ENCODE measurements around the gene ARPC1B.

ARPC1B gene

DNA sequence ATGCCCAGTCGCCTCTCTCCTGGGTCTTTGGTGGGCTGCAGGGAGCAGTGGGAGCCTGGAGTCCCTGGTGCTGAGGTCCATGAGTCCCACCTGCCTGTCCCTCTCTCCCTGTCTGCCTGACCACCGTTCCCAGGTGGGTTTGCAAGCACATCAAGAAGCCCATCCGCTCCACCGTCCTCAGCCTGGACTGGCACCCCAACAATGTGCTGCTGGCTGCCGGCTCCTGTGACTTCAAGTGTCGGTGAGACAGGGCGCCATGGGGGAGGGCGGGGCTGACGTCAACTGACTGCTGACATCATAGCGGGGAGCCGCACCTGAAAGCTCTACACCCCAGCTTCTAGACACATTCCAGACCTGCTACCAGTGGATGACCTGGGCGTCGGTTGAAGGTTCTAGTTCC, 15.2 kb downstream of the ARPC1B start:
- no peaks in the 10 kb centered on the region for H4K20me1 ChIP-seq (ENCODE audit: insufficient read depth, low read length, poor library complexity, severe bottlenecking)

DNA sequence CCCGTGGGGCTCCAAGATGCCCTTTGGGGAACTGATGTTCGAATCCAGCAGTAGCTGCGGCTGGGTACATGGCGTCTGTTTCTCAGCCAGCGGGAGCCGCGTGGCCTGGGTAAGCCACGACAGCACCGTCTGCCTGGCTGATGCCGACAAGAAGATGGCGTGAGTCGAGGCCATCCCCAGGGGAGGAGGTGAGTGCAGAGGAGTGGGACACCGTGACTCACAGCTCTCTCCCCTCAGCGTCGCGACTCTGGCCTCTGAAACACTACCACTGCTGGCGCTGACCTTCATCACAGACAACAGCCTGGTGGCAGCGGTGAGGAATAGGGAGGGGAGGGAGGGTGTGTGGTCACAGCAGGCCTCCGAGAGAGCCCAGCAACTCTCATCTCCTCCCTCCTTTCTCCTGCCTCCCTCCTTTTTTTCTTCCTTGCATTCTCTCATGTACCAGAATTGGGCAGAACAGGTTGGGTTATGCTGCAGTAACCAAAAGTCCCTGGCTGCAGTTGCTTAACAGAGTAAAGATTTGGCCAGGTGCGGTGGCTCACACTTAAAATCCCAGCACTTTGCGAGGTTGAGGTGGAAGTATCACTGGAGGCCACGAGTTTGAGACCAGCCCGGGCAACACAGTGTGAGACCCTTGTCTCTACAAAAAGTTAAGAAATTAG, 16.5 kb downstream of the ARPC1B start:
- Histone ChIP-seq H3K9ac (ENCODE audit: low read depth, low read length, poor library complexity, severe bottlenecking) (no peak overlapping the region), H3K79me2 (ENCODE audit: insufficient read depth, low read length) (no peaks in the 10 kb centered on the region), H3K4me2 (ENCODE audit: low read depth, low read length, poor library complexity, severe bottlenecking) (no peak overlapping the region), H3K27me3 (ENCODE audit: insufficient read depth, low read length, poor library complexity, severe bottlenecking) (no peaks in the 10 kb centered on the region), H3K4me1 (ENCODE audit: insufficient read depth, low read length, poor library complexity, severe bottlenecking) (no peaks in the 10 kb centered on the region), H2AFZ (ENCODE audit: low read length) (no peak overlapping the region), H3K9me3 (ENCODE audit: insufficient read depth, low read depth, low read length) (no peaks in the 10 kb centered on the region), H3K9me2 (replicated peaks; ENCODE audit: low read depth, low read length) (no peaks in the 10 kb centered on the region), H3F3A (ENCODE audit: low read depth) (no peaks in the 10 kb centered on the region), H4K20me1 (ENCODE audit: insufficient read depth, low read length, poor library complexity, severe bottlenecking) (no peaks in the 10 kb centered on the region), H3K4me3 (ENCODE audit: low read length, poor library complexity, severe bottlenecking) (no peak overlapping the region), H3K36me3 (ENCODE audit: insufficient read depth, low read length) (peaks cover 69% of the 10 kb centered on the region; the same call in 1 of the 2 replicates)
- TF ChIP-seq EZH2phosphoT487 (IDR thresholded peaks at IDR 0.05; ENCODE audit: borderline replicate concordance) = no peak
- TF ChIP-seq, protein P1, sequence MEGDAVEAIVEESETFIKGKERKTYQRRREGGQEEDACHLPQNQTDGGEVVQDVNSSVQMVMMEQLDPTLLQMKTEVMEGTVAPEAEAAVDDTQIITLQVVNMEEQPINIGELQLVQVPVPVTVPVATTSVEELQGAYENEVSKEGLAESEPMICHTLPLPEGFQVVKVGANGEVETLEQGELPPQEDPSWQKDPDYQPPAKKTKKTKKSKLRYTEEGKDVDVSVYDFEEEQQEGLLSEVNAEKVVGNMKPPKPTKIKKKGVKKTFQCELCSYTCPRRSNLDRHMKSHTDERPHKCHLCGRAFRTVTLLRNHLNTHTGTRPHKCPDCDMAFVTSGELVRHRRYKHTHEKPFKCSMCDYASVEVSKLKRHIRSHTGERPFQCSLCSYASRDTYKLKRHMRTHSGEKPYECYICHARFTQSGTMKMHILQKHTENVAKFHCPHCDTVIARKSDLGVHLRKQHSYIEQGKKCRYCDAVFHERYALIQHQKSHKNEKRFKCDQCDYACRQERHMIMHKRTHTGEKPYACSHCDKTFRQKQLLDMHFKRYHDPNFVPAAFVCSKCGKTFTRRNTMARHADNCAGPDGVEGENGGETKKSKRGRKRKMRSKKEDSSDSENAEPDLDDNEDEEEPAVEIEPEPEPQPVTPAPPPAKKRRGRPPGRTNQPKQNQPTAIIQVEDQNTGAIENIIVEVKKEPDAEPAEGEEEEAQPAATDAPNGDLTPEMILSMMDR (conservative IDR thresholded peaks at IDR 0.05; ENCODE audit: low read length) = no peak

More for the DNA sequence above, 15.2 kb downstream of the ARPC1B start:
- Histone ChIP-seq H3K4me1 (ENCODE audit: insufficient read depth, low read length, poor library complexity, severe bottlenecking) (no peaks in the 10 kb centered on the region), H3K79me2 (ENCODE audit: insufficient read depth, low read length) (no peaks in the 10 kb centered on the region), H3K9ac (ENCODE audit: low read depth, low read length, poor library complexity, severe bottlenecking) (no peak overlapping the region), H3K9me3 (ENCODE audit: insufficient read depth, low read depth, low read length) (no peaks in the 10 kb centered on the region), H3F3A (ENCODE audit: low read depth) (no peaks in the 10 kb centered on the region), H3K27me3 (ENCODE audit: insufficient read depth, low read length, poor library complexity, severe bottlenecking) (no peaks in the 10 kb centered on the region), H3K9me2 (replicated peaks; ENCODE audit: low read depth, low read length) (no peaks in the 10 kb centered on the region), H3K4me2 (ENCODE audit: low read depth, low read length, poor library complexity, severe bottlenecking) (no peak overlapping the region), H3K4me3 (ENCODE audit: low read length, poor library complexity, severe bottlenecking) (no peak overlapping the region), H3K36me3 (ENCODE audit: insufficient read depth, low read length) (peaks cover 60% of the 10 kb centered on the region; the same call in 1 of the 2 replicates), H2AFZ (ENCODE audit: low read length) (no peak overlapping the region)
- TF ChIP-seq, protein P1 (conservative IDR thresholded peaks at IDR 0.05; ENCODE audit: low read length) = no peak
- no peak for TF ChIP-seq EZH2phosphoT487 (IDR thresholded peaks at IDR 0.05; ENCODE audit: borderline replicate concordance)

DNA sequence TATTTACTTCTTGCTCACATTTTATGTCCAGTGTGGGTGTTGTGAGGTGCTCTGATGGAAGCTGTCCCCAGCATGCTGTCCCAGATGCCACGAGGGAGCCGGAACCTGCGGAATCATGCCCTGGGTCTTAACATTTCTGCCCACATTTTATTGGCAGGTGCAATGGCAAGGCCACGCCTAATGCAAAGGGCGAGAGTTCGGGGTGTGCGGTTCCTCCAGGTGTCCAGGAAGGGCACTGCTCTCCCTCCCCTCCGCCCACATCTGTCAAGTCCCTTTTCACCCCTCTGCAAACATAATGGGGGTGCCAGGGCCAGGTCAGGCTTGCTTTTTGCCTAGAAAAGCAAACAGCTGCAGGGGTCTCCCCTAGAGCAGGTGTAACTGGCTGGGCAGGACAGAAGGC, 17.5 kb downstream of the ARPC1B start:
- Histone ChIP-seq H3F3A (ENCODE audit: low read depth) (no peaks in the 10 kb centered on the region), H3K9me2 (replicated peaks; ENCODE audit: low read depth, low read length) (no peaks in the 10 kb centered on the region), H3K9me3 (ENCODE audit: insufficient read depth, low read depth, low read length) (no peaks in the 10 kb centered on the region), H3K79me2 (ENCODE audit: insufficient read depth, low read length) (no peaks in the 10 kb centered on the region), H3K4me3 (ENCODE audit: low read length, poor library complexity, severe bottlenecking) (no peak overlapping the region), H3K36me3 (ENCODE audit: insufficient read depth, low read length) (peaks cover 77% of the 10 kb centered on the region; the same call in 1 of the 2 replicates), H3K9ac (ENCODE audit: low read depth, low read length, poor library complexity, severe bottlenecking) (no peak overlapping the region), H2AFZ (ENCODE audit: low read length) (no peak overlapping the region), H3K4me1 (ENCODE audit: insufficient read depth, low read length, poor library complexity, severe bottlenecking) (no peaks in the 10 kb centered on the region), H4K20me1 (ENCODE audit: insufficient read depth, low read length, poor library complexity, severe bottlenecking) (no peaks in the 10 kb centered on the region), H3K4me2 (ENCODE audit: low read depth, low read length, poor library complexity, severe bottlenecking) (no peak overlapping the region), H3K27me3 (ENCODE audit: insufficient read depth, low read length, poor library complexity, severe bottlenecking) (no peaks in the 10 kb centered on the region)
- TF ChIP-seq EZH2phosphoT487 (IDR thresholded peaks at IDR 0.05; ENCODE audit: borderline replicate concordance) = no peak
- TF ChIP-seq, protein P1 (conservative IDR thresholded peaks at IDR 0.05; ENCODE audit: low read length) = no peak
